Measurements from ENCODE around the gene KDM4C. TPM values are rescaled to one million over a fixed set of nuclear protein-coding genes. Genes with fewer than 3 reads are reported as not detected.
A peak's percentile ranks its signal among the peaks of the same experiment; 100 is the strongest.
"Not testable (repeated sequence)": the region's sequence is repeated elsewhere in the genome, so short reads cannot be mapped to it uniquely, and the experiment has no call there.

Gene KDM4C
- total RNA-seq, 4 donors from 2014 or later, result 52.1 to 83.6 (median 65.5) TPM

- no peaks in the 10 kb centered on the region for H3K9me3 ChIP-seq
- no peak overlapping the region for H3K4me3 ChIP-seq (replicated peaks in 1 of 3)
- 93 to 95% methylated on average over 2 of the region's 2 CpGs for WGBS, 2 donors
- H3K36me3 ChIP-seq, result no peaks in the 10 kb centered on the region
- intact Hi-C loops (cut with DNase I), result no loop called here
- peaks cover 20 to 34% of the 10 kb centered on the region in 2 donors for H3K4me1 ChIP-seq
- TF ChIP-seq POLR2A (IDR thresholded peaks at IDR 0.05), result no peak
- TF ChIP-seq CTCF (IDR thresholded peaks at IDR 0.05), result no peak
- DNase-seq, result no peak
- no peaks in the 10 kb centered on the region for H3K27me3 ChIP-seq
- no peak overlapping the region for H3K27ac ChIP-seq
These were observed 6.2 kb downstream of the KDM4C start for GRCh38 chr9:6764011-6764410.

GRCh38 chr9:6764523-6764922 lies 6.8 kb downstream of the KDM4C start:
- intact Hi-C loops (cut with DNase I), result no loop called here
- no peak overlapping the region for H3K27ac ChIP-seq

GRCh38 chr9:6764950-6765349 lies 7.2 kb downstream of the KDM4C start:
- no peak for DNase-seq
- no peak overlapping the region for H3K4me3 ChIP-seq (replicated peaks in 1 of 3)
- H3K36me3 ChIP-seq, result no peaks in the 10 kb centered on the region
- no peaks in the 10 kb centered on the region for H3K27me3 ChIP-seq
- no peaks in the 10 kb centered on the region for H3K9me3 ChIP-seq
- whole genome bisulfite sequencing, 2 donors, result 97 to 98% methylated on average over 1 of the region's 1 CpG
- H3K27ac ChIP-seq, result no peak overlapping the region
- intact Hi-C loops (cut with DNase I), result no loop called here
- H3K4me1 ChIP-seq, result peaks cover 17 to 34% of the 10 kb centered on the region in 2 donors
- TF ChIP-seq POLR2A (IDR thresholded peaks at IDR 0.05) (no peak), CTCF (IDR thresholded peaks at IDR 0.05) (no peak)

More at GRCh38 chr9:6764523-6764922, 6.8 kb downstream of the KDM4C start:
- Histone ChIP-seq H3K9me3 (no peaks in the 10 kb centered on the region), H3K27me3 (no peaks in the 10 kb centered on the region), H3K36me3 (no peaks in the 10 kb centered on the region), H3K4me1 (peaks cover 19 to 34% of the 10 kb centered on the region in 2 donors), H3K4me3 (replicated peaks in 1 of 3) (no peak overlapping the region)
- DNase-seq, result no peak
- TF ChIP-seq POLR2A (IDR thresholded peaks at IDR 0.05) (no peak), CTCF (IDR thresholded peaks at IDR 0.05) (no peak)

- no peaks in the 10 kb centered on the region for H3K27me3 ChIP-seq
- no peak for TF ChIP-seq POLR2A (IDR thresholded peaks at IDR 0.05)
- TF ChIP-seq CTCF (IDR thresholded peaks at IDR 0.05), result no peak
- WGBS, 2 donors, result 89 to 91% methylated on average over 3 of the region's 3 CpGs
- no peak overlapping the region for H3K4me3 ChIP-seq (replicated peaks in 1 of 3)
- no peak overlapping the region for H3K27ac ChIP-seq
- intact Hi-C loops (cut with DNase I), result no loop called here
- no peaks in the 10 kb centered on the region for H3K9me3 ChIP-seq
- no peak for DNase-seq
- peaks cover 17 to 34% of the 10 kb centered on the region in 2 donors for H3K4me1 ChIP-seq
- no peaks in the 10 kb centered on the region for H3K36me3 ChIP-seq
These were observed 7.6 kb downstream of the KDM4C start for GRCh38 chr9:6765396-6765795.

- 47 to 51% methylated on average over 3 of the region's 3 CpGs for WGBS, 2 donors
- Histone ChIP-seq H3K27ac (peak overlapping the region in 1 of 3 donors; percentile 37), H3K36me3 (no peaks in the 10 kb centered on the region), H3K9me3 (no peaks in the 10 kb centered on the region), H3K4me1 (peaks cover 17 to 23% of the 10 kb centered on the region in 2 donors), H3K27me3 (no peaks in the 10 kb centered on the region), H3K4me3 (replicated peaks in 1 of 3) (no peak overlapping the region)
- DNase-seq, result no peak
- no peak for TF ChIP-seq CTCF (IDR thresholded peaks at IDR 0.05)
- no peak for TF ChIP-seq POLR2A (IDR thresholded peaks at IDR 0.05)
- intact Hi-C loops (cut with DNase I), result no loop called here
These were observed 8.8 kb downstream of the KDM4C start for GRCh38 chr9:6766606-6767005.

- H3K27me3 ChIP-seq; H3K36me3 ChIP-seq; H3K4me3 ChIP-seq (replicated peaks in 1 of 3); H3K9me3 ChIP-seq; H3K27ac ChIP-seq; DNase-seq; intact Hi-C loops (cut with DNase I): not testable (repeated sequence)
- WGBS, 2 donors, result 72 to 76% methylated on average over 4 of the region's 4 CpGs
- H3K4me1 ChIP-seq, result peaks cover 17 to 23% of the 10 kb centered on the region in 2 donors
These were observed 10.8 kb downstream of the KDM4C start for GRCh38 chr9:6768587-6768986.

All from thyroid gland (tissue), 4 donors.